ENCODE measurements around the gene DONSON. TPM values are rescaled to one million over a fixed set of nuclear protein-coding genes. Genes with fewer than 3 reads are reported as not detected.
A peak's percentile ranks its signal among the peaks of the same experiment; 100 is the strongest.

DONSON gene
- total and polyA plus RNA-seq, 2 of the 13 experiments (the other 11 are each of a cell fraction or from before 2014, with no cell fraction given), result 35.4 to 63.6 TPM

DNA sequence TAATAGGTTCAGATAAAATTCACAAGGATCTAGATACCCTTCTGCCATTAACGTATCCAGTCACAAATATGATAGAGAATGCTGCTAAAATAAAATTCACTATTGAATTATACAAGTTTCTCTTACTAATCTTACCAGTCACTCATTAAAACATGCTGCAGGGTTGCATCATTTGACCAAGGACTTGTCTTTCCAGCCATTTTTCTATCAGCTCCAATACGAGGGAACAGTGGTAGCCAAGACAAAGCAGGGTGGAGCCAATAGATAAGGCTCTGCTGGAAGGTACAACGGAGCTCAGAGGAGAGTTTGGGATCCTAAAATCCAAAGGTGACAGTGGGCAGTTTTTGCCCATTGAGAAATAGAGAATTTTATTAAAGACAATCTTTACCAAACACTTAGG is 4.0 kb downstream of the DONSON start:
- ChIA-PET POLR2A (no interaction called here), CTCF (ENCODE audit: low intra/inter-chr PET ratio, low total read pairs) (no interaction called here)
- intact Hi-C loops (cut with micrococcal nuclease; ENCODE audit: unreplicated experiment) (no loop called here), in situ Hi-C loops (cut with HindIII; ENCODE audit: extremely low pct_ligation_motif_present, low pct_unique_long_range_greater_than_20kb) (no loop called here)
- Histone ChIP-seq H3K27ac (ENCODE audit: extremely low read length, insufficient read depth, low read length) (no peak overlapping the region), H3K4me3 (replicated peaks in 1 of 3; ENCODE audit: insufficient read depth in 1 of 3, low read depth in 2 of 3, low read length in 3 of 3) (no peak overlapping the region), H3K36me3 (replicated peaks in 1 of 2; ENCODE audit: control insufficient read depth in 1 of 2, insufficient read depth in 2 of 2, low read length in 2 of 2) (peaks cover 0 to 36% of the 10 kb centered on the region in 2 experiments; a peak in 2 of 5 replicates), H2AFZ (ENCODE audit: low read length) (no peak overlapping the region), H3K27me3 (ENCODE audit: control insufficient read depth in 1 of 2, insufficient read depth in 2 of 2, low read length in 2 of 2) (no peaks in the 10 kb centered on the region; a peak in 1 of 5 replicates), H3K9ac (ENCODE audit: insufficient read depth, low read depth, low read length) (no peak overlapping the region), H3K9me3 (ENCODE audit: low read length) (no peaks in the 10 kb centered on the region), H4K20me1 (ENCODE audit: insufficient read depth, low read length) (no peaks in the 10 kb centered on the region), H3K79me2 (ENCODE audit: insufficient read depth, low read length) (peaks cover 38% of the 10 kb centered on the region), H3K4me1 (ENCODE audit: insufficient read depth, low read length) (peaks cover 32% of the 10 kb centered on the region), H3K4me2 (ENCODE audit: low read depth, low read length) (no peak overlapping the region)
- ATAC-seq, result no peak
- BruUV-seq (replicated peaks), result no TSS peak
- no peak for DNase-seq (ENCODE audit: low spot score)
- no peak for TF ChIP-seq ZNF33A (CRISPR knock-in tag; IDR thresholded peaks at IDR 0.05; ENCODE audit: borderline replicate concordance)
- WGBS (ENCODE audit: low lambda C conversion rate), result 92% methylated on average over 3 of the region's 3 CpGs
- no peak for FAIRE-seq

DNA sequence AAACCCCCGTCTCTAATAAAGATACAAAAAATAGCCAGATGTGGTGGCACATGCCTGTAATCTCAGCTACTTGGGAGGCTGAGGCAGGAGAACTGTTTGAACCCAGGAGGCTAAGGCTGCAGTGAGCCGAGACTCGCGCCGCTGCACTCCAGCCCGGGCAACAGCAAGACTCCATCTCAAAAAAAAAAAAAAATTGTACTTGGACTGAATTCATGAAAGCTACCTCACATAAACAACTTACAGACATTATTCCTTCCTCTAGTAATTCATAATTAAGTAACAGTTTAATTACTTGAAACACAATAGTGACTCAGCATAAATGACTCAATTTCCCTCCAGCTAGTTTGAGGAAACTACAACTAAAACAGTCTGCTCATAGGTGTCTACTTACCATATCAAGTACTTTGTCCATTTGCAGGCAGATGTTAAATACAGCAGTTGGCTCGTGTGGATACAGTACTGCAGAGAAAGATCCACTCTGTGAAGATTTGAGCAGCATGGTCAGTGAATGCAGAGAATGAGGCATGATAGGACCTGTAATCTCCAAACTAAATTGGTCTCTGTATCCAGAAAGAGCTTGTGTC is 9.4 kb downstream of the DONSON start:
- H3K9ac ChIP-seq (ENCODE audit: insufficient read depth, low read depth, low read length), result no peak overlapping the region
- DNase-seq (ENCODE audit: low spot score) (no peak), ATAC-seq (no peak), FAIRE-seq (no peak)
- H3K4me3 ChIP-seq (replicated peaks in 1 of 3; ENCODE audit: insufficient read depth in 1 of 3, low read depth in 2 of 3, low read length in 3 of 3), result no peak overlapping the region
- H3K9me3 ChIP-seq (ENCODE audit: low read length), result no peaks in the 10 kb centered on the region
- no peak overlapping the region for H3K4me2 ChIP-seq (ENCODE audit: low read depth, low read length)
- H3K4me1 ChIP-seq (ENCODE audit: insufficient read depth, low read length), result peaks cover 55% of the 10 kb centered on the region
- H2AFZ ChIP-seq (ENCODE audit: low read length), result no peak overlapping the region
- peaks cover 1 to 32% of the 10 kb centered on the region in 2 experiments; a peak in 4 of 5 replicates for H3K36me3 ChIP-seq (replicated peaks in 1 of 2; ENCODE audit: control insufficient read depth in 1 of 2, insufficient read depth in 2 of 2, low read length in 2 of 2)
- peak overlapping the region; percentile 92 for H3K27ac ChIP-seq (ENCODE audit: extremely low read length, insufficient read depth, low read length)
- ChIA-PET CTCF (ENCODE audit: low intra/inter-chr PET ratio, low total read pairs) (no interaction called here), POLR2A (interaction anchor here (1.1 to 2.1 kb wide), 2 partner anchors 10 to 36 kb away, joined by 3 to 10 read pairs; partner anchors contain the start of gene DONSON)
- 97% methylated on average over 7 of the region's 7 CpGs for WGBS (ENCODE audit: low lambda C conversion rate)
- no peaks in the 10 kb centered on the region for H3K27me3 ChIP-seq (ENCODE audit: control insufficient read depth in 1 of 2, insufficient read depth in 2 of 2, low read length in 2 of 2)
- BruUV-seq (replicated peaks), result no TSS peak
- peaks cover 2% of the 10 kb centered on the region for H3K79me2 ChIP-seq (ENCODE audit: insufficient read depth, low read length)
- no peaks in the 10 kb centered on the region for H4K20me1 ChIP-seq (ENCODE audit: insufficient read depth, low read length)
- intact Hi-C loops (cut with micrococcal nuclease; ENCODE audit: unreplicated experiment), result no loop called here
- in situ Hi-C loops (cut with HindIII; ENCODE audit: extremely low pct_ligation_motif_present, low pct_unique_long_range_greater_than_20kb), result no loop called here
- TF ChIP-seq SMAD1 (CRISPR knock-in tag; IDR thresholded peaks at IDR 0.05; ENCODE audit: borderline replicate concordance, low read depth), result no peak
- TF ChIP-seq GTF2F1 (IDR thresholded peaks at IDR 0.05; ENCODE audit: low read length), result no peak
- TF ChIP-seq CHD4 (IDR thresholded peaks at IDR 0.05; ENCODE audit: borderline replicate concordance, low read length), result no peak
- TF ChIP-seq MEIS1 (CRISPR knock-in tag; IDR thresholded peaks at IDR 0.05; ENCODE audit: borderline replicate concordance), result no peak
- TF ChIP-seq RBM22 (optimal IDR thresholded peaks at IDR 0.05; ENCODE audit: low read length), result peak; percentile 52
- TF ChIP-seq, protein P1, sequence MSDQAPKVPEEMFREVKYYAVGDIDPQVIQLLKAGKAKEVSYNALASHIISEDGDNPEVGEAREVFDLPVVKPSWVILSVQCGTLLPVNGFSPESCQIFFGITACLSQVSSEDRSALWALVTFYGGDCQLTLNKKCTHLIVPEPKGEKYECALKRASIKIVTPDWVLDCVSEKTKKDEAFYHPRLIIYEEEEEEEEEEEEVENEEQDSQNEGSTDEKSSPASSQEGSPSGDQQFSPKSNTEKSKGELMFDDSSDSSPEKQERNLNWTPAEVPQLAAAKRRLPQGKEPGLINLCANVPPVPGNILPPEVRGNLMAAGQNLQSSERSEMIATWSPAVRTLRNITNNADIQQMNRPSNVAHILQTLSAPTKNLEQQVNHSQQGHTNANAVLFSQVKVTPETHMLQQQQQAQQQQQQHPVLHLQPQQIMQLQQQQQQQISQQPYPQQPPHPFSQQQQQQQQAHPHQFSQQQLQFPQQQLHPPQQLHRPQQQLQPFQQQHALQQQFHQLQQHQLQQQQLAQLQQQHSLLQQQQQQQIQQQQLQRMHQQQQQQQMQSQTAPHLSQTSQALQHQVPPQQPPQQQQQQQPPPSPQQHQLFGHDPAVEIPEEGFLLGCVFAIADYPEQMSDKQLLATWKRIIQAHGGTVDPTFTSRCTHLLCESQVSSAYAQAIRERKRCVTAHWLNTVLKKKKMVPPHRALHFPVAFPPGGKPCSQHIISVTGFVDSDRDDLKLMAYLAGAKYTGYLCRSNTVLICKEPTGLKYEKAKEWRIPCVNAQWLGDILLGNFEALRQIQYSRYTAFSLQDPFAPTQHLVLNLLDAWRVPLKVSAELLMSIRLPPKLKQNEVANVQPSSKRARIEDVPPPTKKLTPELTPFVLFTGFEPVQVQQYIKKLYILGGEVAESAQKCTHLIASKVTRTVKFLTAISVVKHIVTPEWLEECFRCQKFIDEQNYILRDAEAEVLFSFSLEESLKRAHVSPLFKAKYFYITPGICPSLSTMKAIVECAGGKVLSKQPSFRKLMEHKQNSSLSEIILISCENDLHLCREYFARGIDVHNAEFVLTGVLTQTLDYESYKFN (CRISPR knock-in tag; conservative IDR thresholded peaks at IDR 0.05), result no peak
- TF ChIP-seq CBX1 (IDR thresholded peaks at IDR 0.05; ENCODE audit: low read depth), result no peak
- TF ChIP-seq SMARCC2 (IDR thresholded peaks at IDR 0.05), result no peak
- no peak for TF ChIP-seq MED13 (CRISPR knock-in tag; IDR thresholded peaks at IDR 0.05)
- TF ChIP-seq AGO2 (optimal IDR thresholded peaks at IDR 0.05; ENCODE audit: low read depth, low read length), result peak; percentile 35
- TF ChIP-seq NR2F2 (IDR thresholded peaks at IDR 0.05; ENCODE audit: borderline replicate concordance, low read depth), result no peak
- no peak for TF ChIP-seq TOE1 (CRISPR knock-in tag; IDR thresholded peaks at IDR 0.05)
- no peak for TF ChIP-seq SP5 (CRISPR knock-in tag; IDR thresholded peaks at IDR 0.05; ENCODE audit: borderline replicate concordance, low read depth)
- no peak for TF ChIP-seq MIER3 (CRISPR knock-in tag; IDR thresholded peaks at IDR 0.05; ENCODE audit: borderline replicate concordance)
- TF ChIP-seq MAFK (conservative IDR thresholded peaks at IDR 0.05 in 1 of 2, IDR thresholded peaks at IDR 0.05 in 1 of 2; ENCODE audit: low read length in 2 of 2), result peak; percentile 67 to 77
- TF ChIP-seq ARID2 (CRISPR knock-in tag; IDR thresholded peaks at IDR 0.05; ENCODE audit: borderline replicate concordance), result 0 out of 2 replicates have a peak, but pooled peaks have one; percentile 38
